Endothelial cell of umbilical vein (primary cell): Measurements from ENCODE around the gene AP5M1. TPM values are rescaled to one million over a fixed set of nuclear protein-coding genes. Genes with fewer than 3 reads are reported as not detected.

Experiments used
- BruUV-seq: library from RNA; stranded (reverse); fragments of 400-500 nt; replicated peaks from 2 replicates; lab custom pipeline; 2021; lab: Mats Ljungman, UMichigan
- CTCF ChIA-PET: fragments of 300-600, 350-600 bp; sonication (Branson Sonifier 250); formaldehyde crosslinking; loops from one replicate; lab custom pipeline; 2021; ENCODE audit warnings: antibody characterized with exemption, inconsistent platforms; lab: Charles Lee
- POLR2A ChIA-PET: fragments of 300-600, 350-600 bp; sonication (Branson Sonifier 250); formaldehyde crosslinking; loops from one replicate; lab custom pipeline; 2021; ENCODE audit warnings: antibody characterized with exemption, inconsistent platforms; lab: Charles Lee
- DNase-seq: peaks from one replicate; pipeline ENCODE4 v3.0.0-alpha.2; 2011; ENCODE audit warnings: low read depth, low spot score
- FAIRE-seq: peaks from 2 replicates; lab custom pipeline; 2011; peaks lifted over from hg19 to GRCh38; lab: Jason Lieb, UNC
- H2AFZ ChIP-seq: 2 replicates; pipeline ENCODE4 v1.6.0; 2012; ENCODE audit warnings: low read depth, low read length, control low read depth, inconsistent platforms
- H3K27ac ChIP-seq: 2 replicates; pipeline ENCODE4 v1.5.1; 2011; ENCODE audit warnings: low read depth, mild to moderate bottlenecking, control low read depth, low read length, moderate library complexity; ENCODE audit not compliant: insufficient read depth
- H3K27me3 ChIP-seq, 2 experiments: 2 replicates each; pipeline versions ENCODE4 v1.6.0 to v1.6.1; 2011; ENCODE audit warnings: low read length in 2 of 2, mixed read lengths in 1 of 2; ENCODE audit not compliant: control insufficient read depth in 2 of 2, insufficient read depth in 2 of 2
- H3K36me3 ChIP-seq, 2 experiments: 2 replicates in 1 of 2; 3 replicates in 1 of 2; pipeline ENCODE4 v1.5.1; 2011; ENCODE audit warnings: low read length in 2 of 2, mild to moderate bottlenecking in 1 of 2, moderate library complexity in 1 of 2; ENCODE audit not compliant: control insufficient read depth in 2 of 2, insufficient read depth in 2 of 2; ENCODE audit errors: extremely low read depth in 1 of 2
- H3K4me1 ChIP-seq: 3 replicates; pipeline ENCODE4 v1.5.1; 2011; ENCODE audit warnings: mild to moderate bottlenecking, low read length; ENCODE audit not compliant: control insufficient read depth, insufficient read depth; ENCODE audit errors: extremely low read depth
- H3K4me2 ChIP-seq: 2 replicates; pipeline ENCODE4 v1.6.1; 2011; ENCODE audit warnings: low read length, control low read depth, mixed read lengths; ENCODE audit not compliant: insufficient read depth
- H3K4me3 ChIP-seq, 3 experiments: fragments of 200-600 bp in 1 of 3; sonication (generic), shearing (Covaris generic) in 1 of 3; replicated peaks in 1 of 3; 2 replicates each; pipeline ENCODE4 v1.5.1; 2011 to 2016; ENCODE audit warnings: control low read depth in 3 of 3, low read length in 3 of 3, mild to moderate bottlenecking in 2 of 3, inconsistent platforms in 1 of 3, low read depth in 1 of 3, moderate library complexity in 1 of 3; ENCODE audit not compliant: insufficient read depth in 1 of 3
- H3K79me2 ChIP-seq: 2 replicates; pipeline ENCODE4 v1.6.0; 2012; ENCODE audit warnings: low read length, inconsistent platforms; ENCODE audit not compliant: control insufficient read depth, insufficient read depth
- H3K9ac ChIP-seq: replicated peaks from 2 replicates; pipeline ENCODE3; 2011; ENCODE audit warnings: low read length, control low read depth; ENCODE audit not compliant: insufficient read depth; ENCODE audit errors: extremely low read depth
- H3K9me1 ChIP-seq: replicated peaks from 3 replicates; pipeline ENCODE4 v1.6.0; 2011; ENCODE audit warnings: mild to moderate bottlenecking, low read length; ENCODE audit not compliant: control insufficient read depth, insufficient read depth; ENCODE audit errors: extremely low read depth
- H3K9me3 ChIP-seq: replicated peaks from 2 replicates; pipeline ENCODE4 v1.5.1; 2012; ENCODE audit warnings: low read length, inconsistent platforms; ENCODE audit not compliant: control insufficient read depth, insufficient read depth
- H4K20me1 ChIP-seq: replicated peaks from 2 replicates; pipeline ENCODE3; 2011; ENCODE audit warnings: mild to moderate bottlenecking, low read length; ENCODE audit not compliant: control insufficient read depth, insufficient read depth; ENCODE audit errors: extremely low read depth
- CTCF ChIP-seq, 2 donors: IDR thresholded peaks; 1 replicate in 1 of 2; 2 replicates in 1 of 2; pipeline ENCODE4 v1.5.1; 2011; ENCODE audit warnings: low read length in 2 of 2, mild to moderate bottlenecking in 2 of 2, moderate library complexity in 2 of 2, control low read depth in 1 of 2, inconsistent platforms in 1 of 2, low read depth in 1 of 2; ENCODE audit not compliant: insufficient read depth in 1 of 2; ENCODE audit errors: extremely low read depth in 1 of 2
- EZH2 ChIP-seq: IDR thresholded peaks from 2 replicates; pipeline ENCODE4 v1.6.1; 2012; ENCODE audit warnings: borderline replicate concordance, low read depth, mild to moderate bottlenecking, moderate library complexity, low read length, inconsistent platforms; ENCODE audit not compliant: severe bottlenecking
- FOS ChIP-seq: IDR thresholded peaks from 2 replicates; pipeline ENCODE4 v1.6.1; 2011; ENCODE audit warnings: mild to moderate bottlenecking, low read length, moderate library complexity, borderline replicate concordance; ENCODE audit not compliant: insufficient read depth
- GATA2 ChIP-seq: IDR thresholded peaks from 2 replicates; pipeline ENCODE4 v1.7.0; 2011; ENCODE audit warnings: low read depth, mild to moderate bottlenecking, moderate library complexity, mixed read lengths, low read length; ENCODE audit not compliant: insufficient read length, insufficient read depth
- JUN ChIP-seq: IDR thresholded peaks from 2 replicates; pipeline ENCODE4 v1.6.1; 2011; ENCODE audit warnings: borderline replicate concordance, low read depth; ENCODE audit not compliant: insufficient read length, insufficient read depth
- MAX ChIP-seq: IDR thresholded peaks from 2 replicates; pipeline ENCODE4 v1.6.1; 2011; ENCODE audit not compliant: insufficient read depth, insufficient read length
- MYC ChIP-seq: IDR thresholded peaks from one replicate; pipeline ENCODE4 v1.6.1; 2011; ENCODE audit warnings: mild to moderate bottlenecking, low read depth, low read length
- POLR2A ChIP-seq: IDR thresholded peaks from 2 replicates; pipeline ENCODE4 v1.6.1; 2012; ENCODE audit warnings: low read depth, mild to moderate bottlenecking, control low read depth, low read length
- POLR2AphosphoS5 ChIP-seq: IDR thresholded peaks from 2 replicates; pipeline ENCODE4 v1.6.1; 2012; ENCODE audit warnings: low read depth, mild to moderate bottlenecking, control low read depth, low read length, moderate library complexity; ENCODE audit not compliant: insufficient read depth
- dilution Hi-C: fragments of 300-500 bp; cut with MboI; formaldehyde crosslinking; loops from one replicate; pipeline ENCODE4 v1.15.0; 2019; ENCODE audit warnings: low sequenced_read_pairs; ENCODE audit not compliant: extremely low pct_ligation_motif_present
- intact Hi-C: fragments of 100-400 bp; cut with micrococcal nuclease; formaldehyde crosslinking; loops from one replicate; pipeline ENCODE4 v1.10.0; 2022
- polyA plus RNA-seq, 4 experiments: library from polyadenylated mRNA; depleted of rRNA in 3 of 4; stranded (reverse) in 3 of 4; unstranded in 1 of 4; fragments of >200 nt; gene quantifications; 2 replicates each; pipeline versions ENCODE4 v1.2.1 to v1.2.3, GENCODE V29; 2011 to 2012; ENCODE audit warnings: missing spikeins in 1 of 4
- total RNA-seq: library from RNA; stranded (reverse); gene quantifications from 2 replicates; pipeline ENCODE4 v1.2.3, GENCODE V29; 2021

Gene AP5M1
- total and polyA plus RNA-seq, 2 donors (not counting 3 experiments of a cell fraction or from before 2014, with no cell fraction given): 14.8 to 38.7 TPM

GRCh38 chr14:57317248-57317833 lies 48.6 kb downstream of the AP5M1 start:
- Histone ChIP-seq H4K20me1 (no peaks in the 10 kb centered on the region), H2AFZ (no peak overlapping the region), H3K36me3 (no peaks in the 10 kb centered on the region), H3K27ac (no peak overlapping the region), H3K4me3 (no peak overlapping the region), H3K4me1 (no peaks in the 10 kb centered on the region), H3K79me2 (no peaks in the 10 kb centered on the region), H3K4me2 (no peak overlapping the region), H3K9me1 (no peaks in the 10 kb centered on the region), H3K9ac (no peak overlapping the region), H3K9me3 (no peaks in the 10 kb centered on the region), H3K27me3 (peaks cover 10 to 12% of the 10 kb centered on the region in 2 experiments)
- intact Hi-C loops (loop anchor here (1.0 to 5.0 kb wide), 5 partner anchors 61 to 826 kb away; no protein-coding TSS in a partner anchor), dilution Hi-C loops (no loop called here)
- no TSS peak for BruUV-seq
- CTCF ChIA-PET: interaction anchor here (0.6 to 3.4 kb wide), 42 partner anchors 9 to 1186 kb away, joined by 3 to 115 read pairs (median 4); partner anchors contain the start of genes AP5M1 and EXOC5
- FAIRE-seq (peak; percentile 72), DNase-seq (peak; percentile 82)
- POLR2A ChIA-PET: no interaction called here
- TF ChIP-seq CTCF (IDR thresholded peaks at IDR 0.05; ENCODE audit: extremely low read depth in 1 of 2, insufficient read depth in 1 of 2, low read depth in 1 of 2, low read length in 2 of 2) (peak; percentile 70 to 83), MYC (no peak)

GRCh38 chr14:57319636-57320192 lies 50.9 kb downstream of the AP5M1 start:
- intact Hi-C loops: loop anchor here (5.0 kb wide), 1 partner anchor 753 kb away; no protein-coding TSS in a partner anchor
- no peaks in the 10 kb centered on the region for H3K9me1 ChIP-seq
- DNase-seq: no peak
- peaks cover 15% of the 10 kb centered on the region in 2 experiments for H3K27me3 ChIP-seq
- H4K20me1 ChIP-seq: no peaks in the 10 kb centered on the region
- dilution Hi-C loops: no loop called here
- ChIA-PET CTCF (interaction anchor here (1.4 to 2.5 kb wide), 2 partner anchors 59 to 829 kb away, joined by 9 read pairs; no protein-coding TSS in a partner anchor), POLR2A (no interaction called here)
- H2AFZ ChIP-seq: no peak overlapping the region
- H3K4me3 ChIP-seq: no peak overlapping the region
- no peak for TF ChIP-seq FOS
- no peak for TF ChIP-seq GATA2
- no peak for TF ChIP-seq EZH2
- no peak for TF ChIP-seq MAX
- no peak for TF ChIP-seq MYC
- TF ChIP-seq POLR2AphosphoS5: no peak
- TF ChIP-seq POLR2A: no peak
- no peak for TF ChIP-seq CTCF (IDR thresholded peaks at IDR 0.05; ENCODE audit: extremely low read depth in 1 of 2, insufficient read depth in 1 of 2, low read depth in 1 of 2, low read length in 2 of 2)
- no peak for TF ChIP-seq JUN
- H3K27ac ChIP-seq: no peak overlapping the region
- H3K9me3 ChIP-seq: no peaks in the 10 kb centered on the region
- H3K4me1 ChIP-seq: no peaks in the 10 kb centered on the region
- H3K36me3 ChIP-seq: no peaks in the 10 kb centered on the region
- no peak overlapping the region for H3K9ac ChIP-seq
- H3K4me2 ChIP-seq: no peak overlapping the region
- no peak for FAIRE-seq
- H3K79me2 ChIP-seq: no peaks in the 10 kb centered on the region
- no TSS peak for BruUV-seq
